Endothelial cell of umbilical vein (primary cell): ENCODE data around the gene GALNT17. TPM values are rescaled to one million over a fixed set of nuclear protein-coding genes. Genes with fewer than 3 reads are reported as not detected.

Source experiments
- BruUV-seq: library from RNA; stranded (reverse); fragments of 400-500 nt; replicated peaks from 2 replicates; lab custom pipeline; 2021; lab: Mats Ljungman, UMichigan
- CTCF ChIA-PET: fragments of 300-600, 350-600 bp; sonication (Branson Sonifier 250); formaldehyde crosslinking; loops from one replicate; lab custom pipeline; 2021; ENCODE audit warnings: antibody characterized with exemption, inconsistent platforms; lab: Charles Lee
- POLR2A ChIA-PET: fragments of 300-600, 350-600 bp; sonication (Branson Sonifier 250); formaldehyde crosslinking; loops from one replicate; lab custom pipeline; 2021; ENCODE audit warnings: antibody characterized with exemption, inconsistent platforms; lab: Charles Lee
- DNase-seq: peaks from one replicate; pipeline ENCODE4 v3.0.0-alpha.2; 2011; ENCODE audit warnings: low read depth, low spot score
- FAIRE-seq: peaks from 2 replicates; lab custom pipeline; 2011; peaks lifted over from hg19 to GRCh38; lab: Jason Lieb, UNC
- H2AFZ ChIP-seq: 2 replicates; pipeline ENCODE4 v1.6.0; 2012; ENCODE audit warnings: low read depth, low read length, control low read depth, inconsistent platforms
- H3K27ac ChIP-seq: 2 replicates; pipeline ENCODE4 v1.5.1; 2011; ENCODE audit warnings: low read depth, mild to moderate bottlenecking, control low read depth, low read length, moderate library complexity; ENCODE audit not compliant: insufficient read depth
- H3K27me3 ChIP-seq, 2 experiments: 2 replicates each; pipeline versions ENCODE4 v1.6.0 to v1.6.1; 2011; ENCODE audit warnings: low read length in 2 of 2, mixed read lengths in 1 of 2; ENCODE audit not compliant: control insufficient read depth in 2 of 2, insufficient read depth in 2 of 2
- H3K36me3 ChIP-seq, 2 experiments: 2 replicates in 1 of 2; 3 replicates in 1 of 2; pipeline ENCODE4 v1.5.1; 2011; ENCODE audit warnings: low read length in 2 of 2, mild to moderate bottlenecking in 1 of 2, moderate library complexity in 1 of 2; ENCODE audit not compliant: control insufficient read depth in 2 of 2, insufficient read depth in 2 of 2; ENCODE audit errors: extremely low read depth in 1 of 2
- H3K4me1 ChIP-seq: 3 replicates; pipeline ENCODE4 v1.5.1; 2011; ENCODE audit warnings: mild to moderate bottlenecking, low read length; ENCODE audit not compliant: control insufficient read depth, insufficient read depth; ENCODE audit errors: extremely low read depth
- H3K4me2 ChIP-seq: 2 replicates; pipeline ENCODE4 v1.6.1; 2011; ENCODE audit warnings: low read length, control low read depth, mixed read lengths; ENCODE audit not compliant: insufficient read depth
- H3K4me3 ChIP-seq, 3 experiments: fragments of 200-600 bp in 1 of 3; sonication (generic), shearing (Covaris generic) in 1 of 3; replicated peaks in 1 of 3; 2 replicates each; pipeline ENCODE4 v1.5.1; 2011 to 2016; ENCODE audit warnings: control low read depth in 3 of 3, low read length in 3 of 3, mild to moderate bottlenecking in 2 of 3, inconsistent platforms in 1 of 3, low read depth in 1 of 3, moderate library complexity in 1 of 3; ENCODE audit not compliant: insufficient read depth in 1 of 3
- H3K79me2 ChIP-seq: 2 replicates; pipeline ENCODE4 v1.6.0; 2012; ENCODE audit warnings: low read length, inconsistent platforms; ENCODE audit not compliant: control insufficient read depth, insufficient read depth
- H3K9ac ChIP-seq: replicated peaks from 2 replicates; pipeline ENCODE3; 2011; ENCODE audit warnings: low read length, control low read depth; ENCODE audit not compliant: insufficient read depth; ENCODE audit errors: extremely low read depth
- H3K9me1 ChIP-seq: replicated peaks from 3 replicates; pipeline ENCODE4 v1.6.0; 2011; ENCODE audit warnings: mild to moderate bottlenecking, low read length; ENCODE audit not compliant: control insufficient read depth, insufficient read depth; ENCODE audit errors: extremely low read depth
- H3K9me3 ChIP-seq: replicated peaks from 2 replicates; pipeline ENCODE4 v1.5.1; 2012; ENCODE audit warnings: low read length, inconsistent platforms; ENCODE audit not compliant: control insufficient read depth, insufficient read depth
- H4K20me1 ChIP-seq: replicated peaks from 2 replicates; pipeline ENCODE3; 2011; ENCODE audit warnings: mild to moderate bottlenecking, low read length; ENCODE audit not compliant: control insufficient read depth, insufficient read depth; ENCODE audit errors: extremely low read depth
- CTCF ChIP-seq, 2 donors: IDR thresholded peaks; 1 replicate in 1 of 2; 2 replicates in 1 of 2; pipeline ENCODE4 v1.5.1; 2011; ENCODE audit warnings: low read length in 2 of 2, mild to moderate bottlenecking in 2 of 2, moderate library complexity in 2 of 2, control low read depth in 1 of 2, inconsistent platforms in 1 of 2, low read depth in 1 of 2; ENCODE audit not compliant: insufficient read depth in 1 of 2; ENCODE audit errors: extremely low read depth in 1 of 2
- EZH2 ChIP-seq: IDR thresholded peaks from 2 replicates; pipeline ENCODE4 v1.6.1; 2012; ENCODE audit warnings: borderline replicate concordance, low read depth, mild to moderate bottlenecking, moderate library complexity, low read length, inconsistent platforms; ENCODE audit not compliant: severe bottlenecking
- FOS ChIP-seq: IDR thresholded peaks from 2 replicates; pipeline ENCODE4 v1.6.1; 2011; ENCODE audit warnings: mild to moderate bottlenecking, low read length, moderate library complexity, borderline replicate concordance; ENCODE audit not compliant: insufficient read depth
- GATA2 ChIP-seq: IDR thresholded peaks from 2 replicates; pipeline ENCODE4 v1.7.0; 2011; ENCODE audit warnings: low read depth, mild to moderate bottlenecking, moderate library complexity, mixed read lengths, low read length; ENCODE audit not compliant: insufficient read length, insufficient read depth
- JUN ChIP-seq: IDR thresholded peaks from 2 replicates; pipeline ENCODE4 v1.6.1; 2011; ENCODE audit warnings: borderline replicate concordance, low read depth; ENCODE audit not compliant: insufficient read length, insufficient read depth
- MAX ChIP-seq: IDR thresholded peaks from 2 replicates; pipeline ENCODE4 v1.6.1; 2011; ENCODE audit not compliant: insufficient read depth, insufficient read length
- MYC ChIP-seq: IDR thresholded peaks from one replicate; pipeline ENCODE4 v1.6.1; 2011; ENCODE audit warnings: mild to moderate bottlenecking, low read depth, low read length
- POLR2A ChIP-seq: IDR thresholded peaks from 2 replicates; pipeline ENCODE4 v1.6.1; 2012; ENCODE audit warnings: low read depth, mild to moderate bottlenecking, control low read depth, low read length
- POLR2AphosphoS5 ChIP-seq: IDR thresholded peaks from 2 replicates; pipeline ENCODE4 v1.6.1; 2012; ENCODE audit warnings: low read depth, mild to moderate bottlenecking, control low read depth, low read length, moderate library complexity; ENCODE audit not compliant: insufficient read depth
- dilution Hi-C: fragments of 300-500 bp; cut with MboI; formaldehyde crosslinking; loops from one replicate; pipeline ENCODE4 v1.15.0; 2019; ENCODE audit warnings: low sequenced_read_pairs; ENCODE audit not compliant: extremely low pct_ligation_motif_present
- intact Hi-C: fragments of 100-400 bp; cut with micrococcal nuclease; formaldehyde crosslinking; loops from one replicate; pipeline ENCODE4 v1.10.0; 2022
- polyA plus RNA-seq, 4 experiments: library from polyadenylated mRNA; depleted of rRNA in 3 of 4; stranded (reverse) in 3 of 4; unstranded in 1 of 4; fragments of >200 nt; gene quantifications; 2 replicates each; pipeline versions ENCODE4 v1.2.1 to v1.2.3, GENCODE V29; 2011 to 2012; ENCODE audit warnings: missing spikeins in 1 of 4
- total RNA-seq: library from RNA; stranded (reverse); gene quantifications from 2 replicates; pipeline ENCODE4 v1.2.3, GENCODE V29; 2021

Gene GALNT17
- total and polyA plus RNA-seq, 2 donors (not counting 3 experiments of a cell fraction or from before 2014, with no cell fraction given): not detected

- POLR2A ChIA-PET: no interaction called here
- no TSS peak for BruUV-seq
- no peak for DNase-seq
Measured at GRCh38 chr7:71135116-71135515, 3.2 kb downstream of the GALNT17 start.

More at GRCh38 chr7:71135116-71135515, 3.2 kb downstream of the GALNT17 start:
- Histone ChIP-seq H3K9me1 (no peaks in the 10 kb centered on the region), H3K9ac (no peak overlapping the region), H3K4me3 (no peak overlapping the region), H3K36me3 (no peaks in the 10 kb centered on the region), H3K9me3 (no peaks in the 10 kb centered on the region), H3K79me2 (no peaks in the 10 kb centered on the region), H3K4me1 (no peaks in the 10 kb centered on the region), H4K20me1 (no peaks in the 10 kb centered on the region), H3K4me2 (no peak overlapping the region), H3K27me3 (peaks cover 0 to 6% of the 10 kb centered on the region in 2 experiments), H2AFZ (no peak overlapping the region), H3K27ac (no peak overlapping the region)
- no peak for TF ChIP-seq CTCF (IDR thresholded peaks at IDR 0.05; ENCODE audit: extremely low read depth in 1 of 2, insufficient read depth in 1 of 2, low read depth in 1 of 2, low read length in 2 of 2)
- no peak for TF ChIP-seq FOS
- TF ChIP-seq JUN: no peak
- no peak for TF ChIP-seq POLR2AphosphoS5
- no peak for TF ChIP-seq MAX
- no peak for TF ChIP-seq MYC
- no peak for TF ChIP-seq GATA2
- no peak for TF ChIP-seq POLR2A
- TF ChIP-seq EZH2: no peak
- intact Hi-C loops (no loop called here), dilution Hi-C loops (no loop called here)
- no peak for FAIRE-seq
- CTCF ChIA-PET: no interaction called here
